Medulla oblongata (tissue), 1 donor: Measurements from ENCODE around the gene ATP9A.
A peak's percentile ranks its signal among the peaks of the same experiment; 100 is the strongest.
"Not testable (repeated sequence)": the region's sequence is repeated elsewhere in the genome, so short reads cannot be mapped to it uniquely, and the experiment has no call there.

ENCODE experiments used
- DNase-seq: peaks from one replicate; pipeline ENCODE4 v3.0.0-alpha.2; 2015; ENCODE audit errors: extremely low spot score

ATP9A gene

DNA sequence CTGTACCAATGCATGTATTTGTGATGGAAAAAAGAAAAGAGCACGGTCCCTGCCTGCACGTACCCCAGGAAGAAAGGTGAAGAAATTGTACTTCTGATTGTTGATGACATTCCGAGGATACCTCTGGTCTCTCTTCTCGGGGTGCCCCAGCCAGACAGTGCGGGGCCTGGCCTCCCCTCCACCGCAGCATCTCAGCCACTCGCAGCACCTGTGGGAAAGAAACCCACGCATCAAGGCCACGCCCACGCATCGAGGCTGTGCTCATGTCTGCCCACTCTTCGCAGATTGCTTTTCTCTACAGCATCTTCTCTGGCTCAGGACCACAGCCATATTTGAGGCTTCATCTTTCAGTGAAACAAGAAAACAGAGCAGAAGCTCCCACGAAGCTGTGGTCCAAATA, 38.4 kb downstream of the ATP9A start:
- DNase-seq: no peak

DNA sequence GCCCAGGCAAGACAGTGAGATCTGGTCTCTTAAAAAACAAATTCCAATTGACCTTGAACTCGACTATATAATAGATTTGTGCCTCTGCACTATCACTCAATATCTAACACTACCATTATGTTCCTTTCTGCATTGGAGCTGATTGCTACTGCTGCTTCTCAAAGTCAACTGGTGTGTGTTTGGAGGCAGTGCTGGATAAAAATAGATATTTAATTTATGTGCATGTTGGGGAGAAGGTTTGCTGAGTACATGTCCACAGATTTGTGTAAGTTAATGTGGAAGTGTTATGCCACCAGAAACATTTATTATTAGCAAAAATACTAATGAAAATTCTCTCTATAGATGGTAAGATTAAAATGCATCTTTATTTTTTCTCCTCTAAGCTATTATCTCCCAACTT, 39.5 kb downstream of the ATP9A start:
- DNase-seq: no peak

DNA sequence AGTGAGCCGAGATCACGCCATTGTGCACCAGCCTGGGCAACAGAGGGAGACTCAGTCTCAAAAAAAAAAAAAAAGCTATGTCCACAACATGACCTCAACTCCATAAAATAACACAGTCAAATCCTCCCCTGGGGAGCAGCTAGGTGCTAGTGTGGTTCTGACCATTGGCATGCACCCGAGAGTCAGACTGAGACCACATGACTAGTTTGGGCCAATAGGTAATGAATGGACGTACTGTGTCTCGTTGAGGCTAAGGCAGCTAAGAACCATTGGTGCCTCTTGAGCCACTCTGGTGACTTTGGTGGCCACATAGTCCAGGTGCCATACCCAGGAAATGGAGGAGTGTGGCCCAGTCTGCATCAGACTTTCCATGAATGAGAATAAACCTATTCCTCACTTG, 40.3 kb downstream of the ATP9A start:
- no peak for DNase-seq

DNA sequence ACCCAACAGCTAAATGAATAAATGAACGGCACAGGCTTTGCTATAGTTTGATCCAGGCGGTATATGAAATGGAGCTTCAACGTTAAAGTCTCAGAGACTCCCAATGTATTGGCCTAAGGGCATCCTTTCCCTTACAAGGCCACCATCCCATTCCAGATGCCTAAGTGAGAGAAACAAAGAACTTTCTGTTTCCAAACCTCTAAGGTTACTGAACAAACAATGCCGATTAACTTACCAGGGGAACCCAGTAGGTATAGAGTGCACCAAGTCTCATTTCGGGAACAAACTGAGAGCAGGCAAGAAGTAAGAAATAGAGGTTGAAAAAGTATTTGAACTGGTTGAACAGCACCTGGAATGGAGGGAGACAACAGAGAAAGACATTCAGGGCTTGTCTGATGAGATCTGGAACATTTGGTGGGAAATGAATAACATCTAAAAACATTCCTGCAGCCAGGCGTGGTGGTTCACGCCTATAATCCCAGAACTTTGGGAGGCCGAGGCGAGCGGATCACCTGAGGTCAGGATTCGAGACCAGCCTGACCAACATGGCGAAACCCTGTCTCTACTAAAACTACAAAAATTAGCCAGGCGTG, 42.5 kb downstream of the ATP9A start:
- no peak for DNase-seq

DNA sequence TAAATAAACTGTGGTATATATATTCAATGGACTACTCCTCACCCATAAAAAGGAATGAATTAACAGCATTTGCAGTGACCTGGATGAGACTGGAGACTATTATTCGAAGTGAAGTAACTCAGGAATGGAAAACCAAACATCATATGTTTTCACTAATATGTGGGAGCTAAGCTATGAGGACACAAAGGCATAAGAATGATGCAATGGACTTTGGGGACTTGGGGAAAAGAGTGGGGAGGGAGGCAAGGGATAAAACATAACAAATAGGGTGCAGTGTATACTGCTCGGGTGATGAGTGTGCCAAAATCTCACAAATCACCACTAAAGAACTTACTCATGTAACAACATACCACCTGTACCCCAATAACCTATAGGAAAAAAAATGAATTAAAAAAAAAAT, 45.2 kb downstream of the ATP9A start:
- DNase-seq: not testable (repeated sequence)

DNA sequence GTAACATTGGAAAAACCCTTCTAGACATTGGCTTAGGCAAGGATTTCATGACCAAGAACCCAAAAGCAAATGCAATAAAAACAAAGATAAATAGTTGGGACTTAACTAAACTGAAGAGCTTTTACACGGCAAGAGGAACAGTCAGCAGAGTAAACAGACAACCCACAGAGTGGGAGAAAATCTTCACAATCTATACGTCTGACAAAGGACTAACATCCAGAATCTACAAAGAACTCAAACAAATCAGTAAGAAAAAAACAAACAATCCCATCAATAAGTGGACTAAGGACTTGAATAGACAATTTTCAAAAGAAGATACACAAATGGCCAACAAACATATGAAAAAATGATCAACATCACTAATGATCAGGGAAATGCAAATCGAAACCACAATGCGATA, 45.9 kb downstream of the ATP9A start:
- not testable (repeated sequence) for DNase-seq

DNA sequence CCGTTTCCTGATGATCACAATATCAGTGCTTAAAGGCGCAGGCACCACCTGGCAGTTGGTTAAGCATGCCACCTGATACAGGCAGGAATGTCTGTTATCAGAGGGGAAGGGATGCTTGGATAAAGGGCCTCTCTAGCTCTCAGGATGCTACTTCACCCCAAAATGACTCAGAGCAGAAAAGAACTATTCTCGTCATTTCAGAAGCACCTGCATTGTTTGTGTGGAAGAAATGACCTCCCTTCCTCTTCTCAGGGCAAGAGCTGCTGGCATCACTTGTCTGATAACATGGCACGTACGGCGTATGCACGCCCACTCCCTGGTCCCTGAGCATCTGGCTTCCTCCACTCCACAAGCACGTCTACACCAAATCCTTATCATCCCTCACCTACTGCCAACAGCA, 47.3 kb downstream of the ATP9A start:
- no peak for DNase-seq

DNA sequence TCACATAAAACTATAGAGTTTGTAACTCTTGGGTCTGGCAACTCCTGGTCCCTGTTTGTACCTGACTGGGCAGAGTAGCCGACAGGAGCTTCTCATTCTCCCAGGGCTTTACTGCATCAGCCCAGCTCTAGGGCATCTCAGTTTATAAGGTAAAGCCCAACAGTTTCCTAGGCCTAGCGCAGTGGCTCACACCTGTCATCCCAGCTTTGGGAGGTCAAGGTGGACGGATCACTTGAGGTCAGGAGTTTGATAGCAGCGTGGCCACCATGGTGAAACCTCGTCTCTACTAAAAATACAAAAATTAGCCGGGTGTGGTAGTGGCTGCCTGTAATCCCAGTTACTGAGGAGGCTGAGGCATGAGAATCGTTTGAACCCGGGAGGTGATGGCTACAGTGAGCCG, 47.8 kb downstream of the ATP9A start:
- DNase-seq: no peak

DNA sequence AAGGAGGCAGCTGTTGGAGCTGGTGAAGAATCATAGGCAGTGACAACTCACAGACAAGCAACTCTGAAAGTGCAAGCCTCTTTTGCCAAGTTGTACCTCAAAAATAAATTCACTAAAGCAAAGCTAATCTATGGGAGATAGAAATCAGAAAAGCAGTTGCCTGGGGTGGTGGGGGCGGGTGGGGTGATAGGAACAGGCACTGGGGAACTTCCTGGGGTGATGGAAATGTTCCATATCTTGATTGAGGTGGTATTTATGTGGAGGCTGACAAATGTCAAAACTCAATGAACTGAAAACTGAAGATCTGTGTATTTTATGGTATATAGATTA, 52.4 kb downstream of the ATP9A start:
- DNase-seq: no peak

DNA sequence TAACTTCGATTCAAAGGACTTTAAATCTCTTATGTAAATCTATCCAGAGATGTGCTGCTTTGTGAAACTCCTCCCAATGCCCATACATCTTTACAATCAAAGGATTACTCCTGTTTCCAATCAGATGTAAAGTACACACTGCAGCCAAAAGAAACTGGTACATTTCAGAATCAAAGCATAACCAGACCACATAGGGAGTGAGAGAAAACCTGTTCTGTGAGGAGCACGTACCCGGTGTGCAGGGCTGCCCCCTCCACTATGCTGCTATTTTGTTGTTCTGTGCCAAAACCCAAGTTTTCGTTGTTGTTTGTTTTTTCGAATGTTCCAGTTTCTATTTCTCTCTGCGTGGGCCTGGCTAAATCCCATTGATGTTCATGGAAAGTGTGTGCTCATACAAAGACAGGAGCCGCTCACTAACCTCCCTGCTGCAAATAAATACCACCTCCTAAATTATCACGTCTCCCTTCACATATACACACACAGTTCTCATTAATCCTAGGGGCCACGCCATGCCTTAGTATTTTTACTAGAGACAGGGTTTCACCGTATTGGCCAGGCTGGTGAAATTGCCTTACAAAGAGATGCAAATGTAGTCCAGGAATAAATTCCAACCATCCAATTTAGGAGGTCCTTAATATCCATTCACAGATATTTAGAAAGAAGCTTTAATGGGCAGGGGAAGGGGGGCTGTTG, 52.9 kb downstream of the ATP9A start:
- DNase-seq: no peak

DNA sequence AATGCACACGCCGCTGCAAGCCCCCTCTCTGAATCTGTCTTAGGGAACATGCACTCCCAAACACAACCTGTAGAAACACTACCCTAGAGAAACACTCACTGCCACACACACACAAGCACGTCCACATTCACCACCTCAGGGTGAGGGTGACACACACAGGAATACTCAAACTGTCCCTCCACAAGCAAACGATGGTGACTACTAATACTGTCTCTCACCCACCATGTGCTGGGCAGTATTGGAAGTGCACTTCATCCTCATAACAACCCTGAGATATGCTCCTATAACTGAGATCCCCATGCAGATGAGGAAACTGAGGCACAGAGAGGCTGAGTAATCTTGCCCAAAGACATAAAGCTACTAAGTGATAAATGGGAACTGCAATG, 55.0 kb downstream of the ATP9A start:
- DNase-seq: no peak

DNA sequence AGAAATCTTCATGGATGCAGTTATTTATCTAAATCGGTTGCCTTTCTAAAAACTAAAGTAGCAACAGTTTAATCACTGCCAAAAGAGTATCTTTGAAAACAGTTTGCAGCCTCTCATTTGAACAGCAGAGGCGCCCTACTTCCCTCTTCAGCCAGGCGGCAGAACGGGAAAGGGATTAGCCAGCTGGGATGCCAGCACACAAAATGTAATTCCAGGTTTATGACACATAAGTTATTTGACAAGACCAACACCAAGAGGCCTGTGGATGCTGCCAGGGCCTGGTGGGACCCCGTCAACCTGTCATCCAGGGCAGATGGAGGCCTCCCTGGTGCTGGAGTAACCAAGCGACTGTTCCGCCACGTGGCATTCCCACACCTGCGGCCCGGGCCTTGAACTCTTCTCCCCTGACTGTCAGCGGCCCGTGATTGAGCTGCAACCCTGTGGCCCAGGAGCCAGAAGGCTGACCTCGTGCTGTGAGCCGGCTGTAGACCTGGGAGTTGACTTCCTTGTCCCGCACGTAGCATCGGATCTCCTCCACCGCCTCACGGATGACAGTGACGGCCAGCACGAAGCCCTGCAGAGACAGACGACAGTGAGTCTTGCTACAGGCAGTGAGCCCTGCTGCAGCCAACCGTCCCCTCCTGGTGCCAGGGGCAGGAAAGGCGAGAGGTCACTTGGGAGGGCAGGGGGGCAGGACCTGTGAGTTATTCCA, 55.5 kb downstream of the ATP9A start:
- DNase-seq: peak; percentile 40

DNA sequence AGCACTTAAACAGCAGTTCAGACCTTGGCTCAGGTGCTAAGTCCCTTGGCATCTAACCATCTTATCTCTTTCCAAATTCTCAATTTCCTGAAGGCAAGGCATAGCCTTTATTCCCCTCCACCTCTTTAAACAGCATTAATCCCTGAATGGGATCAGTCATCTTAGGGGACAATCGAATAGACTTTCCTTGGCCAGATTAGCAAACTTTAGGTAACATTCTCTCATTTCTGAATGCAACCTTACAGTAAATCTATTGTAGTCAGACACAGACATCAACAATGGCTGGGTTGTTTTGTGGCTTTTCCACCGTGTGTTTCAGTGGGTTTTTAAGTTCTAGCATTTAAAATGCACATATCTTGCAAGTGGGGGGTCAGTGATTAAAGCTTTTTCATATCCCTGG, 56.8 kb downstream of the ATP9A start:
- no peak for DNase-seq

DNA sequence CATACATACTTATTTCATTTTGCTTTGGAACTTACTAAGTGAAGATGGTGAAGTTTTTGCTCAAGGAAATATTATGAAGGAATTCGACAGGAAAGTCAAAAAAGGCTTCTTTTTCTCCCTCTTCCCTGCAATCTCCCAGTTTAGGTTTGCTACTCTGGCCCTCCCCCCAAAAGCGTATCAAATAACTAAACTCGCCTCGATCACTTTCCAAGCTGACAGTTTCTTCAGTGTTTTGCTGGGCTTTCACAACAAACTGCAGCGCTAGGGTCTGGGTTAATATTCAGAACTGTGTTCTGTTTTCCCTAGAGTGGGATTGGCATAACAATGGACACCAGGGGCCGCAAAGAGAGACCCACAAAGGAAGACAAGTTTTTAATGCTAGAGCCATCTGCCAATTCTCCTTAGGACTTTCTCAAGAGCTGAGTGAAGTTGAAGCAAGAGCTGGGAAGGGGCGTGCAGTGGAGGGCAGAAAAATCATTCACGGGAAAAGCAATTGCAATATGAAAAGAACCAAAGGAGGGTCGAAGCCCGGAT, 57.8 kb downstream of the ATP9A start:
- no peak for DNase-seq

DNA sequence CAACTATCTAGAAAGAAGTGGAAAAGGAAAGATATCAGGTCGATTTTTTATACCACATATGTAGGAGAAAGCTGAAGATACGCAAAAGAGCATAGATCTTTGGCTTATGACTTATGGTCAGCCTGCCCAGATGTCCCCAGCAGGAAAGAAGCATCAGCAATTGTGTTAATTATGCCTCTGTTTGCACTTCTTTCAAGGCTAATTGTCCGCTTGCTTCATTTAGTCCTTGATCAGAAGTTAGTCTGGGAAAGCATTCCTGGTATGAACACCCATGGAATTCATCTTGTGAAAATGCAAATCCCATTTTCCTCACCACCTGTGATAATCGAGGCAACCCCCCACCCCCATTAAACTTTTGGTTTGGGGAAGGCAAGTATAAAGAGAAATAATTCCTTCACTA, 62.8 kb downstream of the ATP9A start:
- no peak for DNase-seq

DNA sequence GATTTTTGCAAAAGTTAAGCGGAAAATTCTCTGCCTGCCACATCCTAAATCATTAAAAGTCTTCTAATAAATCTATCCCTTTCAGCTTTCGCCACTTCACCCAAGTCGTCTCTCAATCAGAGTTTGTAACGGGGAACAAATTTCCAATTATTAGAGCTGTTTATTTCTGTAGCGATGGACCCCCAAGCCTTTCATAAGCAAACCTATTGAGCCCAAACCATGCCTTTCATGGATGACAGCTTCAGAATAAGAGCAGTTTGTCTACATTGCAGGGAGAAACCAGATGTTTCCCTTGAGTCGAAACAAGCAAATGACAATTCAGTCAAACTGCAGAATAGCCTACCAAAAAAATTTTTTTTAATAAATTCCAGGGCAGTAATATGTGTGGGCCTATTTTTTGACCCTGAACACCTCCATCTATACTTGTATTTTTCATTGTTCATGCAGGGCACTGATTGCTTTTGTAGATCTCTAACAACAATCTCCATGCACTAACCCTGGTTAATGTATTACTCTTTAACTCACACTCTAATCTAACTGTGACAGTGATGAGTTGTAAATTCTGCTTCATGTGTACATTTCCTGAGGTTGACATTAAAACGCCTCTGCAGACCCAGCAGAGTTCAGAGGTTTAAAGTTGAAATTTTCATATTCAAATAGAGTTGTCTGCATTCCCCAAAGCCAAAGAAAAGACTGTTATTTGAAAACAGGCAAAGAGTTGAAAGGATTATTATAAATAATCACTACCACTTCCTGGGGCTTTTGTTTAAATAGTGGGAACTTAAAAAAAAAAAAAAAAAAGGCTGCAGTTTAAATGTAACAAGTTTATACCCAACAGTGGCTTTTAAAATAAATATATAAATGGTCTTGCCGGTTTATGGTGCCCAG, 64.5 kb downstream of the ATP9A start:
- no peak for DNase-seq

DNA sequence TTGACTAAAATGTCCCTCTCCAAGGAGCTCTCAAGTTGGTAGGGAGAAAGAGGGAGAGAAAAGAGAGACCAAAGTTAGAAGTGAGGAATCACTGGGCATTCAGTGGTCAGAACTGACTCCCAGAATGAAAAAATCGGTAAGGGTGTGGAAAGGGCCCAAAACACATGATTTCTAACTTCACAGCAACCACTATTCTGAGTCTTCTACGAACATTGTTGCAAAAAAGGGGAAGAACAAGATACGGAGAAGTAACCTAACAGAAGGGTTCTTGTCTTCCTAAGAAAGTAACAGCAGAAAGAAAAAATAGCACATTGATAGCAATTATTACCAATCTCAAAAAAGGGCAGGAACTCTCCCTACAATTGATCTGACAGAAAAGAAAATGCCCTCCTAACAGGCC, 65.6 kb downstream of the ATP9A start:
- DNase-seq: peak; percentile 43

DNA sequence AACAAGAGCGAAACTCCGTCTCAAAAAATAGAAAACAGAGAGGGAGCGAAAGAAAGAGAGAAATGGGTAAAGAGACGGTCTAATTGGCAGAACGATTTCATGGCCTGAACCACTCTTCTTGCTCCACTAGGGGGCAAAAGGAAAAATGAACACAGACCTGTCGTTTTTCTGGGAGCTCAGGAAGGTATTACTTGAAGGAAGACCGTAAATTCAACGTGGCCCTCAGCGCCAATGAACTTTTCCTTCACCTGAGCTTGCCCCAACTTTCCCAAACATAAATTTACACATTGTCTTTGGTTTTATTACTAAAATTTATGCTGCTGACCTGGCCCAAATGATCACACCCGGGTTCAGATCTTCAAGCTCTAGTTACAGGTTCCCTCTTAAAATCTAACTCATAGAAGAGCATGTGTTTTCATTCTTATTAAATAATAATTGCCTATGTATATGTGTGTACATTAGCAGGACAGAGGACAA, 67.3 kb downstream of the ATP9A start:
- DNase-seq: peak; percentile 55

DNA sequence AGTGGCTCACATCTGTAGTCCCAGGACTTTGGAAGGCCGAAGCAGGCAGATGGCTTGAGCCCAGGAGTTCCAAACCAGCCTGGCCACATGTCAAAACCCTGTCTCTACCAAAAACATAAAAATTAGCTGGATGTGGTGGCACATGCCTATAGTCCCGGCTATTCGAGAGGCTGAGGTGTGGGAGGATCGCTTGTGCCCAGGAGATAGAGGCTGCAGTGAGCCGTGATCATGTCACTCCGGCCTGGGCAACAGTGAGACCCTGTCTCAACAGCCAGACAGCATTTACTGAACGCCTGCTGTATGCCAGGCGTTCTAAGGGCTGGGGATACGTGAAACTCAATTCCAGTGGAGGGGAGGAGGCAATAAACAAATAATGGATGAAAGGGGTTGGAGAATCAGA, 69.9 kb downstream of the ATP9A start:
- DNase-seq: no peak

DNA sequence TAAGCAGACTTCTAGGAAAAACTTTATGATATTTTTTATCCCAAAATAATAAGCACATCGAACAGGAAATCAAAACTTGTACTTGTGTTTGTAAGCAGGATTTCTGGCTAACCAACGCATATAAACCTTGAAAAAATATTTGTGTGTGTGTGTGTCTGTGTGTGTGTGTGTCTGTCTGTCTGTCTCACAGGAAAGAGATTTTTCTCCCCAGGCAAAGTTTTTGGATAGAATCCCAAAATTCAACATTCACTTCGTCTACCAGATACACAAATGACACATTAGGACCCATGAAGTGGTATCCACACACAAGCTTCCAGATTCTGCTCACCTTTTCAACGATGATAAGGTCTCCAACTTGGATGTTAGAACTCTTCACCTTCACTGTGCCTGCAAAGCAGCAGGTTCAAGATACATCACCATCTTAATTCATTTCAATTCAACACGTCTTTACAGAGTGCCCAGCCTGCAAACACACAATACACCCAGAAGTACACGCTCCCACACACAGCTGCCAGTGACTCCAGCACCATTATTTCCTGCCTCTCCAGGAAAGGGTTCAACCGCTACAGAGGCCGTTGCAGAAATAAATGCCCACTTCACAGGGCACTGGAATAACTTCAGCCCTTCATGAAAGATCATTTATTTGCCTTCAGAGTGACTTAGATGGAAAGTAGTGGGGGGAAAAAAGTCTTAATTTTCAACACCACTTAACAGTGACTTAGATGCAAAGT, 70.9 kb downstream of the ATP9A start:
- no peak for DNase-seq

DNA sequence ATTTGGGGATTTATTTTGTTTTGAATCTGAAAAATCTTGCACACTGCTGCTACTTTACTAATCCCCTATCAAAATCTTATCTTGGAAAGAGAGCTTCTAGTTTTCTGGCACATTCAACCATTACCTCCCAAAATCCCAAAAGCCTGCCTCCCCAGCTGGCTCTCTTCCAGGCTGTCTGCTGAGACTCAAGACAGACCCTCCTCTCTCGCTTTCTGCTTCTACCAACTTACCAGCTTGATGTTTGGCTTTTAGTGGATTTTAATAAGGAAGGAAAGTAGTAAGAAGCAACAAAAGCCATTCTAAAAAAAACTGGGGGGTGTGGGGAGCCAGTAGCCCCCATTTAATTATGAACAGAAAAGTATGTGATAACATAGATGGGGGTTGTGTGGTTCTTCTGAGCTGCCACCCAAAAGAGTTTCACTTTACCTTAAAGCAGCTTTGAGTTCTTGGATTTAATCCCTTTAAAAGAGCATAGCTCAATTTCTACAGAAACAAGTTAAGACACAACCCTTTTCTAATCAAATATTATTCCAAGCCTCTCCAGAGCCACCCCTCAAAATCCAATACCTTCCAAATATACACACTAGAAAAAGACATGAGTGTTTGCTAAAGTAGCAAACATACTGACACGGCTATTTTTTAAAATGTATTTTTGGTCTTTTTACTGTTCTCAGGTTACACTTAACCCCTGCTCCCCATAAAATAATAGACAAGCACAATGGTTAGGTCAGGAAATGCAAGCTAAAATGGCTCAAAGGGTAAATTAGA, 71.7 kb downstream of the ATP9A start:
- no peak for DNase-seq
